VCaP (cell line): ENCODE results near the gene PCGF2.

ENCODE experiments used
- H3K27ac ChIP-seq: fragments of 450-650 bp; 2 replicates; pipeline ENCODE4 v1.5.1; 2017
- CTCF ChIP-seq: fragments of 450-650 bp; conservative IDR thresholded peaks from 2 replicates; pipeline ENCODE4 v1.5.1; 2017; ENCODE audit warnings: mild to moderate bottlenecking, moderate library complexity

PCGF2 gene

GRCh38 chr17:38687286-38687685 is 60.9 kb downstream of the PCGF2 start:
- H3K27ac ChIP-seq: no peak overlapping the region
- no peak for TF ChIP-seq CTCF

- H3K27ac ChIP-seq: no peak overlapping the region
- no peak for TF ChIP-seq CTCF
These were observed 62.6 kb downstream of the PCGF2 start for GRCh38 chr17:38685491-38685890.
